ENCODE results near the gene DNAH14. TPM values are rescaled to one million over a fixed set of nuclear protein-coding genes. Genes with fewer than 3 reads are reported as not detected.

The DNAH14 gene
- total and polyA plus RNA-seq, 2 of the 8 experiments (the other 6 are each of a cell fraction or from before 2014, with no cell fraction given) = 8.4 to 40.7 TPM

- POLR2A ChIA-PET (ENCODE audit: partially characterized antibody) = interaction anchor here (0.8 to 0.9 kb wide), 2 partner anchors 12 to 14 kb away, joined by 3 to 4 read pairs; partner anchors contain the start of gene LBR
- H3K23ac ChIP-seq (ENCODE audit: insufficient read length) = no peak overlapping the region
- H3K9ac ChIP-seq (replicated peaks in 1 of 4; ENCODE audit: extremely low read depth in 1 of 4, low read depth in 3 of 4, low read length in 3 of 4) = no peak overlapping the region
- H2BK12ac ChIP-seq (ENCODE audit: low read depth, low read length) = no peak overlapping the region
- H3K4me3 ChIP-seq (ENCODE audit: extremely low read depth in 1 of 4, insufficient read depth in 2 of 4, low read depth in 3 of 4, low read length in 4 of 4) = no peak overlapping the region
- FAIRE-seq (no peak), DNase-seq (ENCODE audit: low read depth in 1 of 2, low spot score in 2 of 2) (no peak)
- H3K56ac ChIP-seq (replicated peaks; ENCODE audit: insufficient read length, low read depth, low read length) = no peak overlapping the region
- H3K4me2 ChIP-seq (ENCODE audit: insufficient read depth in 1 of 2, low read depth in 2 of 2, low read length in 2 of 2) = no peak overlapping the region
- H2BK120ac ChIP-seq (replicated peaks; ENCODE audit: low read depth, low read length) = no peak overlapping the region
- H3K79me2 ChIP-seq (ENCODE audit: control insufficient read depth in 1 of 2, insufficient read depth in 2 of 2, low read length in 2 of 2) = no peaks in the 10 kb centered on the region
- H2BK5ac ChIP-seq (ENCODE audit: low read depth, low read length) = no peak overlapping the region
- CTCF ChIA-PET (ENCODE audit: partially characterized antibody) = interaction anchor here (0.7 to 4.1 kb wide), 7 partner anchors 10 to 389 kb away, joined by 3 to 17 read pairs (median 4); partner anchors contain the start of gene LBR
- H2BK20ac ChIP-seq (ENCODE audit: low read length) = no peak overlapping the region
- no peak overlapping the region for H3K18ac ChIP-seq (ENCODE audit: extremely low read depth, low read length)
- H4K5ac ChIP-seq (ENCODE audit: insufficient read length, low read depth, low read length) = no peak overlapping the region
- no peak overlapping the region for H4K8ac ChIP-seq (ENCODE audit: extremely low read depth, insufficient read depth, low read length)
- H3K23me2 ChIP-seq (ENCODE audit: low read depth, low read length) = no peaks in the 10 kb centered on the region
- no peaks in the 10 kb centered on the region for H3K27me3 ChIP-seq (replicated peaks in 1 of 4; ENCODE audit: control insufficient read depth in 3 of 4, extremely low read depth in 1 of 4, insufficient read depth in 3 of 4, low read length in 3 of 4)
- peaks cover 8 to 54% (median 23%) of the 10 kb centered on the region in 4 experiments; a peak in 7 of 8 replicates for H3K36me3 ChIP-seq (ENCODE audit: control insufficient read depth in 2 of 4, insufficient read depth in 4 of 4, low read length in 3 of 4)
- no peaks in the 10 kb centered on the region; the same call in 1 of the 2 replicates for H3K79me1 ChIP-seq (ENCODE audit: low read depth, low read length)
- no peaks in the 10 kb centered on the region for H3K9me3 ChIP-seq (ENCODE audit: insufficient read depth in 2 of 2, low read depth in 1 of 2, low read length in 1 of 2)
- no peak overlapping the region for H4K91ac ChIP-seq (replicated peaks; ENCODE audit: insufficient read length, low read length)
- no peaks in the 10 kb centered on the region; a peak in 1 of 7 replicates for H3K4me1 ChIP-seq (replicated peaks in 1 of 4; ENCODE audit: control insufficient read depth in 3 of 4, insufficient read depth in 4 of 4, low read length in 3 of 4)
- H3K4ac ChIP-seq (replicated peaks; ENCODE audit: insufficient read length, low read depth, low read length) = no peak overlapping the region
- H3K27ac ChIP-seq (ENCODE audit: low read depth, low read length) = no peak overlapping the region
- H2BK15ac ChIP-seq (ENCODE audit: low read length) = no peak overlapping the region
- H2AFZ ChIP-seq (ENCODE audit: low read length) = no peak overlapping the region
- H4K20me1 ChIP-seq (replicated peaks in 1 of 2; ENCODE audit: control insufficient read depth in 1 of 2, insufficient read depth in 2 of 2, low read length in 2 of 2) = peaks cover 0 to 5% of the 10 kb centered on the region in 2 experiments
- H3K14ac ChIP-seq (ENCODE audit: insufficient read length) = no peak overlapping the region
- no peak for TF ChIP-seq EZH2 (IDR thresholded peaks at IDR 0.05; ENCODE audit: low read depth, low read length, severe bottlenecking)
- no peak for TF ChIP-seq SUZ12 (IDR thresholded peaks at IDR 0.05; ENCODE audit: low read length)
- 93% methylated on average over 5 of the region's 5 CpGs; no CpG with 5 or more reads in 1 of the 2 experiments for WGBS, 2 experiments (ENCODE audit: extremely low coverage in 1 of 2, insufficient coverage in 1 of 2, insufficient read length in 1 of 2, insufficient replicate concordance in 2 of 2, low coverage in 1 of 2, low lambda C conversion rate in 2 of 2, missing lambda C conversion rate in 1 of 2)
- no peak overlapping the region for H2AK5ac ChIP-seq (ENCODE audit: low read depth, low read length)
Measured at GRCh38 chr1:225413708-225414375, 484.4 kb downstream of the DNAH14 start.

All from H1 (cell line).